Activated CD8-positive, alpha-beta T cell treated with anti-CD3 and anti-CD28 coated beads for 36 hours (primary cell): Measurements from ENCODE around the gene SSTR4. TPM values are rescaled to one million over a fixed set of nuclear protein-coding genes. Genes with fewer than 3 reads are reported as not detected.

Experiments
- ATAC-seq: fragments of 200-7000 bp; cut with Tn5 transposase; one replicate; pipeline ENCODE4 v1.10.0; 2021; ENCODE audit warnings: mild to moderate bottlenecking, moderate library complexity
- CTCF ChIA-PET: fragments of 350-600 bp; sonication (Branson Sonifier 250); formaldehyde crosslinking; loops from one replicate; lab custom pipeline; 2021; ENCODE audit warnings: antibody characterized with exemption; lab: Charles Lee
- POLR2A ChIA-PET: fragments of 350-600 bp; sonication (Branson Sonifier 250); formaldehyde crosslinking; loops from one replicate; lab custom pipeline; 2021; ENCODE audit warnings: antibody characterized with exemption; lab: Charles Lee
- DNase-seq: peaks from one replicate; pipeline ENCODE4 v3.0.0-alpha.2; 2020
- H3K27ac Mint-ChIP-seq: one replicate; pipeline ENCODE4 v1.8.0; 2021; ENCODE audit warnings: mild to moderate bottlenecking, mixed read lengths
- H3K27me3 Mint-ChIP-seq: one replicate; pipeline ENCODE4 v1.8.0; 2021; ENCODE audit warnings: mixed read lengths
- H3K36me3 Mint-ChIP-seq: one replicate; pipeline ENCODE4 v1.8.0; 2021; ENCODE audit warnings: low read depth, mixed read lengths
- H3K4me1 Mint-ChIP-seq: one replicate; pipeline ENCODE4 v1.8.0; 2021; ENCODE audit warnings: low read depth, mixed read lengths
- H3K4me3 Mint-ChIP-seq: one replicate; pipeline ENCODE4 v1.8.0; 2021; ENCODE audit warnings: mild to moderate bottlenecking, moderate library complexity, mixed read lengths
- H3K9me3 Mint-ChIP-seq: one replicate; pipeline ENCODE4 v1.8.0; 2021; ENCODE audit warnings: mixed read lengths
- intact Hi-C: fragments of 100-400 bp; cut with micrococcal nuclease; formaldehyde crosslinking; loops from one replicate; pipeline ENCODE4 v1.10.0; 2022
- total RNA-seq, 2 experiments: library from RNA; stranded (reverse); gene quantifications; one replicate each; pipeline ENCODE4 v1.2.3, GENCODE V29; 2021
- TF ChIP-seq, protein P1 (sequence below): fragments of 200-600 bp; IDR thresholded peaks from one replicate; pipeline ENCODE4 v1.8.0; 2022; ENCODE audit warnings: antibody characterized with exemption, mild to moderate bottlenecking

Gene SSTR4
- total RNA-seq, 2 experiments from 2014 or later: not detected

- ChIA-PET POLR2A (no interaction called here), CTCF (no interaction called here)
- no peaks in the 10 kb centered on the region for H3K27me3 Mint-ChIP-seq
- H3K9me3 Mint-ChIP-seq: no peaks in the 10 kb centered on the region
- no peak overlapping the region for H3K27ac Mint-ChIP-seq
- H3K4me1 Mint-ChIP-seq: no peaks in the 10 kb centered on the region
- DNase-seq: no peak
- TF ChIP-seq, protein P1, sequence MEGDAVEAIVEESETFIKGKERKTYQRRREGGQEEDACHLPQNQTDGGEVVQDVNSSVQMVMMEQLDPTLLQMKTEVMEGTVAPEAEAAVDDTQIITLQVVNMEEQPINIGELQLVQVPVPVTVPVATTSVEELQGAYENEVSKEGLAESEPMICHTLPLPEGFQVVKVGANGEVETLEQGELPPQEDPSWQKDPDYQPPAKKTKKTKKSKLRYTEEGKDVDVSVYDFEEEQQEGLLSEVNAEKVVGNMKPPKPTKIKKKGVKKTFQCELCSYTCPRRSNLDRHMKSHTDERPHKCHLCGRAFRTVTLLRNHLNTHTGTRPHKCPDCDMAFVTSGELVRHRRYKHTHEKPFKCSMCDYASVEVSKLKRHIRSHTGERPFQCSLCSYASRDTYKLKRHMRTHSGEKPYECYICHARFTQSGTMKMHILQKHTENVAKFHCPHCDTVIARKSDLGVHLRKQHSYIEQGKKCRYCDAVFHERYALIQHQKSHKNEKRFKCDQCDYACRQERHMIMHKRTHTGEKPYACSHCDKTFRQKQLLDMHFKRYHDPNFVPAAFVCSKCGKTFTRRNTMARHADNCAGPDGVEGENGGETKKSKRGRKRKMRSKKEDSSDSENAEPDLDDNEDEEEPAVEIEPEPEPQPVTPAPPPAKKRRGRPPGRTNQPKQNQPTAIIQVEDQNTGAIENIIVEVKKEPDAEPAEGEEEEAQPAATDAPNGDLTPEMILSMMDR: no peak
- no peaks in the 10 kb centered on the region for H3K36me3 Mint-ChIP-seq
- ATAC-seq: no peak
- no peak overlapping the region for H3K4me3 Mint-ChIP-seq
- intact Hi-C loops: no loop called here
These were observed 36.3 kb downstream of the SSTR4 start for GRCh38 chr20:23071398-23071797.

DNA sequence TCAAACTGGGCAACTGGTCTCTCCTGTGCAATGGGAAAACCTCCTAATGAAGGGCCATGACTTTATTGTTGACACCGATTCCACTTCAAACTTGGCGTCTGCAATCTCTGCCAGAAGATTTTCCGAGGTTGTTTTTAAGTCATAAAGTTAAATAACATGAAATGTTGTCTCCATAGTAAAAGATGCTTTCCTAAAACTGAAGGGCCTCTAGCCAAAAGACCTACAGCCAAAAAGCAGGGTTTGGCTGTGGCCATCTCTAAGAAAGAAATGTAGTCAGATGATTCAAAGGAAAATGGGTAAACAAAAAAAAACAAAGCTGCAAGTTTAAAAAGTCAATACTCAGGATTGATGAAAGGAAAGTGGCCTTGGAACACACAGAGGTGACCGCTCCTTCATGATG is 36.9 kb downstream of the SSTR4 start:
- POLR2A ChIA-PET: no interaction called here
- DNase-seq: no peak
- CTCF ChIA-PET: no interaction called here
- TF ChIP-seq, protein P1: no peak
- no peak overlapping the region for H3K4me3 Mint-ChIP-seq
- H3K4me1 Mint-ChIP-seq: no peaks in the 10 kb centered on the region
- intact Hi-C loops: no loop called here
- H3K27ac Mint-ChIP-seq: no peak overlapping the region
- no peaks in the 10 kb centered on the region for H3K36me3 Mint-ChIP-seq
- H3K27me3 Mint-ChIP-seq: no peaks in the 10 kb centered on the region
- H3K9me3 Mint-ChIP-seq: no peaks in the 10 kb centered on the region
- ATAC-seq: no peak

GRCh38 chr20:23072892-23073586 is 37.9 kb downstream of the SSTR4 start:
- no peak overlapping the region for H3K4me3 Mint-ChIP-seq
- H3K4me1 Mint-ChIP-seq: no peaks in the 10 kb centered on the region
- no peak for ATAC-seq
- H3K27ac Mint-ChIP-seq: no peak overlapping the region
- no peaks in the 10 kb centered on the region for H3K36me3 Mint-ChIP-seq
- CTCF ChIA-PET: no interaction called here
- H3K27me3 Mint-ChIP-seq: no peaks in the 10 kb centered on the region
- intact Hi-C loops: no loop called here
- no peak for DNase-seq
- TF ChIP-seq, protein P1: no peak
- H3K9me3 Mint-ChIP-seq: no peaks in the 10 kb centered on the region
- POLR2A ChIA-PET: no interaction called here

- POLR2A ChIA-PET: interaction anchor here (0.6 kb wide), 1 partner anchor 18 kb away, joined by 6 read pairs; no protein-coding TSS in a partner anchor
- no peak overlapping the region for H3K4me3 Mint-ChIP-seq
- no peaks in the 10 kb centered on the region for H3K36me3 Mint-ChIP-seq
- no peaks in the 10 kb centered on the region for H3K4me1 Mint-ChIP-seq
- no peaks in the 10 kb centered on the region for H3K9me3 Mint-ChIP-seq
- TF ChIP-seq, protein P1: no peak
- ATAC-seq (no peak), DNase-seq (no peak)
- no peaks in the 10 kb centered on the region for H3K27me3 Mint-ChIP-seq
- intact Hi-C loops: no loop called here
- CTCF ChIA-PET: no interaction called here
- H3K27ac Mint-ChIP-seq: no peak overlapping the region
These were observed 38.9 kb downstream of the SSTR4 start for GRCh38 chr20:23074052-23074451.

- Mint-ChIP-seq H3K36me3 (no peaks in the 10 kb centered on the region), H3K9me3 (no peaks in the 10 kb centered on the region), H3K4me3 (no peak overlapping the region), H3K27ac (no peak overlapping the region), H3K27me3 (no peaks in the 10 kb centered on the region), H3K4me1 (no peaks in the 10 kb centered on the region)
- ChIA-PET CTCF (no interaction called here), POLR2A (no interaction called here)
- DNase-seq (no peak), ATAC-seq (no peak)
- TF ChIP-seq, protein P1: no peak
- intact Hi-C loops: no loop called here
These were observed 42.2 kb downstream of the SSTR4 start for GRCh38 chr20:23077277-23077676.
